RWPE2 (cell line): ENCODE results near the gene GPATCH4.
"Not testable (repeated sequence)": the region's sequence is repeated elsewhere in the genome, so short reads cannot be mapped to it uniquely, and the experiment has no call there.

Experiments
- ATAC-seq: fragments of 200-7000 bp; cut with Tn5 transposase; 3 replicates; pipeline ENCODE4 v1.9.1; 2021; ENCODE audit warnings: low read depth
- DNase-seq: peaks from one replicate; pipeline ENCODE4 v3.0.0-alpha.2; 2020; ENCODE audit warnings: low spot score
- H3K27ac ChIP-seq: fragments of 450-650 bp; 2 replicates; pipeline ENCODE4 v1.5.1; 2017; ENCODE audit warnings: mild to moderate bottlenecking; ENCODE audit not compliant: poor library complexity, severe bottlenecking
- H3K27me3 ChIP-seq: fragments of 250-450 bp; sonication (Bioruptor Pico); 2 replicates; pipeline ENCODE4 v1.5.1; 2021; ENCODE audit warnings: mild to moderate bottlenecking, moderate library complexity; ENCODE audit not compliant: insufficient read depth, poor library complexity, severe bottlenecking
- H3K36me3 ChIP-seq: fragments of 250-450 bp; sonication (Bioruptor Pico); 2 replicates; pipeline ENCODE4 v1.5.1; 2020; ENCODE audit warnings: low read depth, mild to moderate bottlenecking, moderate library complexity
- H3K4me1 ChIP-seq: fragments of 250-450 bp; sonication (Bioruptor Pico); 2 replicates; pipeline ENCODE4 v1.5.1; 2021; ENCODE audit warnings: mild to moderate bottlenecking, moderate library complexity; ENCODE audit not compliant: insufficient read depth, poor library complexity, severe bottlenecking
- H3K4me3 ChIP-seq: fragments of 250-450 bp; sonication (Bioruptor Pico); 2 replicates; pipeline ENCODE4 v1.5.1; 2021; ENCODE audit warnings: mild to moderate bottlenecking, moderate library complexity; ENCODE audit not compliant: severe bottlenecking
- H3K9me3 ChIP-seq: fragments of 250-450 bp; sonication (Bioruptor Pico); 2 replicates; pipeline ENCODE4 v1.5.1; 2021; ENCODE audit warnings: mild to moderate bottlenecking, moderate library complexity; ENCODE audit not compliant: severe bottlenecking
- CTCF ChIP-seq: fragments of 450-650 bp; IDR thresholded peaks from one replicate; pipeline ENCODE4 v1.5.1; 2017; ENCODE audit warnings: mild to moderate bottlenecking, moderate library complexity; ENCODE audit not compliant: poor library complexity, severe bottlenecking

GPATCH4 gene

GRCh38 chr1:156639601-156640101 is 38.4 kb upstream of the GPATCH4 start:
- no peaks in the 10 kb centered on the region for H3K9me3 ChIP-seq
- TF ChIP-seq CTCF, result no peak
- ATAC-seq (peak; percentile 36; the same call in 1 of the 3 replicates), DNase-seq (no peak)
- H3K4me3 ChIP-seq, result no peak overlapping the region
- no peaks in the 10 kb centered on the region for H3K4me1 ChIP-seq
- no peak overlapping the region for H3K27ac ChIP-seq
- peaks cover 87% of the 10 kb centered on the region for H3K27me3 ChIP-seq
- H3K36me3 ChIP-seq, result no peaks in the 10 kb centered on the region

GRCh38 chr1:156638189-156638985 is 37.1 kb upstream of the GPATCH4 start:
- Histone ChIP-seq H3K27me3 (peaks cover 76% of the 10 kb centered on the region), H3K27ac (no peak overlapping the region), H3K4me1 (no peaks in the 10 kb centered on the region), H3K4me3 (no peak overlapping the region), H3K9me3 (no peaks in the 10 kb centered on the region), H3K36me3 (no peaks in the 10 kb centered on the region)
- no peak for TF ChIP-seq CTCF
- DNase-seq, result no peak
- no peak for ATAC-seq

GRCh38 chr1:156632355-156632754 is 31.1 kb upstream of the GPATCH4 start:
- H3K4me3 ChIP-seq, result no peak overlapping the region

GRCh38 chr1:156631152-156631551 is 29.9 kb upstream of the GPATCH4 start:
- not testable (repeated sequence) for H3K4me3 ChIP-seq, H3K4me1 ChIP-seq, DNase-seq, ATAC-seq, H3K27ac ChIP-seq, H3K9me3 ChIP-seq, H3K36me3 ChIP-seq
- peak; percentile 7 for TF ChIP-seq CTCF
- H3K27me3 ChIP-seq, result peaks cover 37% of the 10 kb centered on the region

More at GRCh38 chr1:156632355-156632754, 31.1 kb upstream of the GPATCH4 start:
- DNase-seq (no peak), ATAC-seq (no peak; the same call in 2 of the 3 replicates)
- Histone ChIP-seq H3K27ac (no peak overlapping the region), H3K9me3 (no peaks in the 10 kb centered on the region), H3K36me3 (no peaks in the 10 kb centered on the region), H3K4me1 (no peaks in the 10 kb centered on the region), H3K27me3 (peaks cover 37% of the 10 kb centered on the region)
- TF ChIP-seq CTCF, result no peak
